Mucosa of descending colon (tissue), 3 donors: ENCODE results near the gene TRPC4. TPM values are rescaled to one million over a fixed set of nuclear protein-coding genes. Genes with fewer than 3 reads are reported as not detected.

Experiments
- ATAC-seq: fragments of 200-7000 bp; cut with Tn5 transposase; one replicate; pipeline ENCODE4 v1.9.1; 2020; ENCODE audit warnings: mild to moderate bottlenecking, moderate library complexity
- DNase-seq, 3 donors: peaks; one replicate each; pipeline ENCODE4 v3.0.0-alpha.2; 2020
- H3K36me3 ChIP-seq: fragments of 200-600 bp; one replicate; pipeline ENCODE4 v1.8.0; 2021; ENCODE audit warnings: low read depth, mild to moderate bottlenecking
- H3K4me1 ChIP-seq: fragments of 200-600 bp; one replicate; pipeline ENCODE4 v1.8.0; 2021; ENCODE audit warnings: low read depth, mild to moderate bottlenecking
- H3K4me3 ChIP-seq: fragments of 200-600 bp; one replicate; pipeline ENCODE4 v1.8.0; 2021; ENCODE audit warnings: mild to moderate bottlenecking
- H3K9me3 ChIP-seq: fragments of 200-600 bp; one replicate; pipeline ENCODE4 v1.8.0; 2021; ENCODE audit warnings: mild to moderate bottlenecking
- CTCF ChIP-seq: fragments of 200-600 bp; IDR thresholded peaks from one replicate; pipeline ENCODE4 v1.8.0; 2022; ENCODE audit warnings: antibody characterized with exemption, mild to moderate bottlenecking
- intact Hi-C, 2 donors: fragments of 100-400 bp; cut with DNase I in 1 of 2; cut with micrococcal nuclease in 1 of 2; formaldehyde crosslinking; loops; one replicate each; pipeline versions ENCODE4 v1.11.0 to v1.11.1; 2022; cut with DNase I, micrococcal nuclease
- total RNA-seq, 3 donors: library from RNA; stranded (reverse); fragmentation: NEBNext Ultra II Directional in 2 of 3; extraction: Animal tissue kit (Norgen Biotek cat#: 25700) in 2 of 3; gene quantifications; one replicate each; pipeline versions ENCODE4 v1.2.1 to v1.2.4, GENCODE V29; 2021 to 2023
- donor health status: DM: no; HTN: no; CAD: no; lungs with moderate emphysema.
- donor health status: DM: no; HTN: no; CAD: no.
- donor health status: DM: no; HTN: yes; CAD: no.

TRPC4 gene
- total RNA-seq, 3 donors from 2014 or later: 0.23 to 5.1 (median 0.39) TPM

GRCh38 chr13:37685206-37685605 lies 184.4 kb downstream of the TRPC4 start:
- DNase-seq (no peak), ATAC-seq (no peak)
- no peaks in the 10 kb centered on the region for H3K9me3 ChIP-seq
- no peak for TF ChIP-seq CTCF
- no peak overlapping the region for H3K4me3 ChIP-seq
- H3K36me3 ChIP-seq: no peaks in the 10 kb centered on the region
- intact Hi-C loops: no loop called here
- H3K4me1 ChIP-seq: no peaks in the 10 kb centered on the region

- Histone ChIP-seq H3K4me3 (no peak overlapping the region), H3K4me1 (no peaks in the 10 kb centered on the region), H3K9me3 (no peaks in the 10 kb centered on the region), H3K36me3 (no peaks in the 10 kb centered on the region)
- DNase-seq (no peak), ATAC-seq (no peak)
- TF ChIP-seq CTCF: no peak
- intact Hi-C loops: no loop called here
These were observed 187.1 kb downstream of the TRPC4 start for GRCh38 chr13:37682496-37682895.

GRCh38 chr13:37681281-37682032 lies 188.1 kb downstream of the TRPC4 start:
- Histone ChIP-seq H3K9me3 (no peaks in the 10 kb centered on the region), H3K4me1 (no peaks in the 10 kb centered on the region), H3K36me3 (no peaks in the 10 kb centered on the region), H3K4me3 (no peak overlapping the region)
- TF ChIP-seq CTCF: no peak
- DNase-seq (no peak), ATAC-seq (no peak)
- intact Hi-C loops: no loop called here

GRCh38 chr13:37680137-37680536 lies 189.4 kb downstream of the TRPC4 start:
- DNase-seq (no peak), ATAC-seq (no peak)
- Histone ChIP-seq H3K36me3 (no peaks in the 10 kb centered on the region), H3K4me3 (no peak overlapping the region), H3K9me3 (no peaks in the 10 kb centered on the region), H3K4me1 (no peaks in the 10 kb centered on the region)
- intact Hi-C loops: no loop called here
- no peak for TF ChIP-seq CTCF

GRCh38 chr13:37679043-37679442 lies 190.5 kb downstream of the TRPC4 start:
- Histone ChIP-seq H3K36me3 (no peaks in the 10 kb centered on the region), H3K9me3 (no peaks in the 10 kb centered on the region), H3K4me1 (no peaks in the 10 kb centered on the region), H3K4me3 (no peak overlapping the region)
- ATAC-seq (no peak), DNase-seq (no peak)
- TF ChIP-seq CTCF: no peak
- intact Hi-C loops: no loop called here
